ENCODE measurements around the gene ANKRD12. TPM values are rescaled to one million over a fixed set of nuclear protein-coding genes. Genes with fewer than 3 reads are reported as not detected.
A peak's percentile ranks its signal among the peaks of the same experiment; 100 is the strongest.

The ANKRD12 gene
- polyA plus RNA-seq, 1 donor = 20.1 TPM

DNA sequence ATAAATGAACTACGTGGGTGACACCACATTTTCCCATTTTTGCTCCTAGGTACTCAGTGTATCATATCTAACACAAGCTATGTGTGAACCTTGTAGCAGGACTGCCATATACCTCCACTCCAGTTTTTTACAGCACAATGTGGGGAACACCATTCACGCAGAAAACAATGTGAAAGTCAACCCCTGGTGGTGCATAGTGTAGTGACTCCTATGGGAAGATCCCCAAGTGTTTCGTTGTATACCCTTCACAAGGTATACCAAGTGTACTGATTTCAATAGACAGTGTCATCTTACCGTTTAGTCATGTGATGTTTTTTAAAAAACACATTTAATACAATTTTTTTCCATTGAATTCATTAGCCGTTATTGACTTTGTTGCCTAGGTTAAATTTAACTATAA, 68.1 kb downstream of the ANKRD12 start:
- 80% methylated on average over 3 of the region's 5 CpGs for WGBS (ENCODE audit: insufficient coverage, low lambda C conversion rate)

DNA sequence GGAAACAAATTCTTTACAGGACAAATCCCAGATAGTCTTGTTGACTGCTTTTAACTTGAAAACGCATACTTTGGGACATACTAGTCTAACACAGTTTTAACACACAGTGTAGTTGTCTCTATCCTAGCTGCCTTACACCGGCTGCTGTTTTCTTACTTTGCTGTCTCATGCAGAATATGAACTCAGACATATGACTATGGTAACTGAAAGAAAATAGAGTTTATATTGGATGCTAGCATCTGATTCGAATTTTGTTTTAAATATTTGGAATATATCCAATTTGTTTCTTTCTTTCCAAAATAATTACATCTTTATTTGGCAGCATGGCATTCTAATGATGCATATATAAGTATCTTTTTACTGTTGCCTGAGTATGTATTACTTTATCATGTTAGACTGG, 69.8 kb downstream of the ANKRD12 start:
- WGBS (ENCODE audit: insufficient coverage, low lambda C conversion rate) = 83% methylated on average over 2 of the region's 3 CpGs
- Histone ChIP-seq H3K4me3 (ENCODE audit: low read length) (no peak overlapping the region), H3K36me3 (ENCODE audit: control insufficient read depth, insufficient read depth, low read length) (peaks cover 19% of the 10 kb centered on the region), H3K27ac (ENCODE audit: low read length) (no peak overlapping the region), H3K4me1 (ENCODE audit: control insufficient read depth, insufficient read depth, low read length) (no peaks in the 10 kb centered on the region), H3K9me3 (ENCODE audit: control insufficient read depth, low read depth, low read length) (no peaks in the 10 kb centered on the region), H3K27me3 (ENCODE audit: control insufficient read depth, insufficient read depth, low read length) (no peaks in the 10 kb centered on the region)
- DNase-seq = no peak

More for the DNA sequence above, 68.1 kb downstream of the ANKRD12 start:
- H3K4me3 ChIP-seq (ENCODE audit: low read length) = no peak overlapping the region
- H3K27me3 ChIP-seq (ENCODE audit: control insufficient read depth, insufficient read depth, low read length) = no peaks in the 10 kb centered on the region
- H3K36me3 ChIP-seq (ENCODE audit: control insufficient read depth, insufficient read depth, low read length) = peaks cover 15% of the 10 kb centered on the region
- no peaks in the 10 kb centered on the region for H3K9me3 ChIP-seq (ENCODE audit: control insufficient read depth, low read depth, low read length)
- DNase-seq = no peak
- H3K27ac ChIP-seq (ENCODE audit: low read length) = no peak overlapping the region
- no peaks in the 10 kb centered on the region for H3K4me1 ChIP-seq (ENCODE audit: control insufficient read depth, insufficient read depth, low read length)

DNA sequence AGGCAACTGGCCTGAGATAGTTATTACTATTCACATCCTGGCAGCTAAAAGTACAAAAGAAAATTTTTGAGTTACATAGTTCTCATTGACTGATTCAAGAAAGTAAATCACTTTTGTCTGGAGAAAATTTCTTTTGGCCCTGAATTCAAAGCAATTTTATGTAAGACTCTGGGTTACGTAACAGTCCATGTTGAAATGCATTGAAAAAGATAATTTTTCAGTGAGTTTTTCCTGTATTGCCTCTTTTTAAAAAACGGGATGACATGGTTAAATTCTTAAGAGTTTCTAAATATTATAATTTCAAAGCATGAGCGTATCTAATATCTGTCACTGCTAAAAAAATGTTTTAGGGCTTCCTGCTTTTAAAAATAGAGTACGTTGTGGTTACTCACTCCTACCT, 72.7 kb downstream of the ANKRD12 start:
- Histone ChIP-seq H3K9me3 (ENCODE audit: control insufficient read depth, low read depth, low read length) (no peaks in the 10 kb centered on the region), H3K4me3 (ENCODE audit: low read length) (no peak overlapping the region), H3K36me3 (ENCODE audit: control insufficient read depth, insufficient read depth, low read length) (peaks cover 22% of the 10 kb centered on the region), H3K27ac (ENCODE audit: low read length) (no peak overlapping the region), H3K27me3 (ENCODE audit: control insufficient read depth, insufficient read depth, low read length) (no peaks in the 10 kb centered on the region), H3K4me1 (ENCODE audit: control insufficient read depth, insufficient read depth, low read length) (no peaks in the 10 kb centered on the region)
- no peak for DNase-seq
- 96% methylated on average over 4 of the region's 4 CpGs for WGBS (ENCODE audit: insufficient coverage, low lambda C conversion rate)

DNA sequence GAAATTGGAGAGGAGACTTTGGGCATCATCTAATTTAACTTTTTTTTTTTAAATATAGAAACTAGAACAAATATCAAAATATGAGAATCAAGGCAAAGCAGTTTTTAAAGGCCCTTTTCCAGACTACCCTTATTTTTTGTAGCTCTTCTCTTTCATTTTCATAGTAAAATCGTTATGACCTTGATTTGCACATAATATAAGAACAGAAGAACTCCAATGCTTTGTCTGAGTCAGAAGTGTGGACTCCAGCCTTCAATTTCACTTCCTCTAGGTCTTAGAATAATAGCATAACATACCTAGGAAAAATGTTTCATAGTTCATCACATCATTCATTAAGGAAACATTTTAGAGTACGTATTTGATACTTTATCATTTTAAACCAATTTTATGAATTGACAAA, 74.4 kb downstream of the ANKRD12 start:
- peaks cover 32% of the 10 kb centered on the region for H3K36me3 ChIP-seq (ENCODE audit: control insufficient read depth, insufficient read depth, low read length)
- H3K27me3 ChIP-seq (ENCODE audit: control insufficient read depth, insufficient read depth, low read length) = no peaks in the 10 kb centered on the region
- no peak for DNase-seq
- 100% methylated on average over 2 of the region's 2 CpGs for WGBS (ENCODE audit: insufficient coverage, low lambda C conversion rate)
- no peak overlapping the region for H3K4me3 ChIP-seq (ENCODE audit: low read length)
- H3K9me3 ChIP-seq (ENCODE audit: control insufficient read depth, low read depth, low read length) = no peaks in the 10 kb centered on the region
- H3K27ac ChIP-seq (ENCODE audit: low read length) = no peak overlapping the region
- no peaks in the 10 kb centered on the region for H3K4me1 ChIP-seq (ENCODE audit: control insufficient read depth, insufficient read depth, low read length)

DNA sequence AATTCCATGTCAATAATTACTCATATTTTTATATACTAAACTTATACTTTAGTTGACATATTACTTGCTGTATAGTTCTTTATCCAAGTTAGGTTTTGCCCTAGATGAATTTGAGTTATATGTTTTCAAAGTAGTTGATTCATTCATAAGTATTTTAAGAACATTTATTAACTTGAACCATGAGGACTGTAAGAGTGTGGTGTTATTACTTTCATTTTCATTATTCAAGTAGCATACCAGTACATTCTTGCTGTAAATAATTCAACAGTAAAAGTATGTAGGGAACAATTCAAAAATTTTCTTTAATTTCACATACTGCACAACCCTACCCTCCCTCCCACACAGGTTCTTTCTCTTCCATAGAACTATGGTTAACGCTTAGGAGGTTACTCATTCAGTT, 75.4 kb downstream of the ANKRD12 start:
- Histone ChIP-seq H3K36me3 (ENCODE audit: control insufficient read depth, insufficient read depth, low read length) (peaks cover 39% of the 10 kb centered on the region), H3K27me3 (ENCODE audit: control insufficient read depth, insufficient read depth, low read length) (no peaks in the 10 kb centered on the region), H3K4me3 (ENCODE audit: low read length) (no peak overlapping the region), H3K4me1 (ENCODE audit: control insufficient read depth, insufficient read depth, low read length) (no peaks in the 10 kb centered on the region), H3K27ac (ENCODE audit: low read length) (no peak overlapping the region), H3K9me3 (ENCODE audit: control insufficient read depth, low read depth, low read length) (no peaks in the 10 kb centered on the region)
- WGBS (ENCODE audit: insufficient coverage, low lambda C conversion rate) = 100% methylated on average over 1 of the region's 1 CpG
- DNase-seq = no peak

DNA sequence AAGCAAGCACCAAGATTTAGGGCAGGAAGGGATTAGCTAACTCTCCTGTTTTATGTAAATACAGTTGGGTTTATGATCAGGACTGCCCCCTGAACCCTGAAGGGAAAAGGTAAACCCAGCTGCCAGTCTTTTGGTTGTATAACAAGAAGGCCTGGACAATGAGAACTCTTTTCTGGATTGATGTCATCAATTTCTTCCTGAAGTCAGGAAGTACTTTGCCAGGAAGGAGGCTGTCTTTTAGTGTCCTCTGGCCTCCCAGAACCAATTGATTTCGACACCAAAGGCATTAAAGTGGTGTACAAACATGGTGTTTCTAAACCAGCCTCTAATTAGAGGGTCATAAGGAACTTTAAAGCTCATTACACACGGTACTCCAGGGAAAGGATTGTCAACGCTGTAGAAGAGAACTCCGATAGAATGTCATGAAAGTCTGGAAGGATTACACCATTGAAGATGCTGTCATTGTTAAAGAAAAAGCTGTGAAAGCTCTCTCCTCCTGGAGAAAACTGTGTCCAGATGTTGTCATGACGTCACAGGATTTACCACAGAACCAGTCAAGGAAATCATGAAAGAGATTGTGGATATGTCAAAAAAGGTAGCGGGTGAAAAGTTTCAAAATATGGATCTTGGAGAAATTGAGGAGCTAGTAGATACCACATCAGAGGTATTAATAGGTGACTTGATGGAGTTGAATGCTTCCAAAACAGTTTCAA, 78.8 kb downstream of the ANKRD12 start:
- peak in 1 of 2 donors; percentile 27 for DNase-seq
- Histone ChIP-seq H3K36me3 (ENCODE audit: control insufficient read depth, insufficient read depth, low read length) (peaks cover 46% of the 10 kb centered on the region), H3K4me3 (ENCODE audit: low read length) (no peak overlapping the region), H3K27me3 (ENCODE audit: control insufficient read depth, insufficient read depth, low read length) (no peaks in the 10 kb centered on the region), H3K27ac (ENCODE audit: low read length) (no peak overlapping the region), H3K4me1 (ENCODE audit: control insufficient read depth, insufficient read depth, low read length) (no peaks in the 10 kb centered on the region), H3K9me3 (ENCODE audit: control insufficient read depth, low read depth, low read length) (no peaks in the 10 kb centered on the region)
- 100% methylated on average over 2 of the region's 6 CpGs for WGBS (ENCODE audit: insufficient coverage, low lambda C conversion rate)

DNA sequence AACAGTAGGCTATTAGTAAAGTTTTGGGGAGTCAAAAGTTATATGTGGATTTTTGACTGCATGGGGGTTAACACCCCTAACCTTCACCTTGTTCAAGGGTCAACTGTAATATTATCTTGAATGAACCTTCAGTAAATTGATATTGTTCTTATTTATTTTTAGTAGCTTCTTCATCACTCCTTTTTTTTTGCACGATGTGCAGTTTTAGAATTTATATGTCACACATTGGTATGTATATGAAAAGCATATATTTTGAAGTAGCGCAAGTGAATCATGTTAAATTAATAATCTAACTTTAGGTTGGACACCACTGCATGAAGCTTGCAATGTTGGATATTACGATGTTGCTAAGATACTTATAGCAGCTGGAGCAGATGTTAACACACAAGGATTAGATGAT, 79.9 kb downstream of the ANKRD12 start:
- Histone ChIP-seq H3K4me1 (ENCODE audit: control insufficient read depth, insufficient read depth, low read length) (no peaks in the 10 kb centered on the region), H3K36me3 (ENCODE audit: control insufficient read depth, insufficient read depth, low read length) (peaks cover 51% of the 10 kb centered on the region), H3K27me3 (ENCODE audit: control insufficient read depth, insufficient read depth, low read length) (no peaks in the 10 kb centered on the region), H3K9me3 (ENCODE audit: control insufficient read depth, low read depth, low read length) (no peaks in the 10 kb centered on the region), H3K4me3 (ENCODE audit: low read length) (no peak overlapping the region), H3K27ac (ENCODE audit: low read length) (no peak overlapping the region)
- no peak for DNase-seq
- WGBS (ENCODE audit: insufficient coverage, low lambda C conversion rate) = 100% methylated on average over 2 of the region's 3 CpGs

DNA sequence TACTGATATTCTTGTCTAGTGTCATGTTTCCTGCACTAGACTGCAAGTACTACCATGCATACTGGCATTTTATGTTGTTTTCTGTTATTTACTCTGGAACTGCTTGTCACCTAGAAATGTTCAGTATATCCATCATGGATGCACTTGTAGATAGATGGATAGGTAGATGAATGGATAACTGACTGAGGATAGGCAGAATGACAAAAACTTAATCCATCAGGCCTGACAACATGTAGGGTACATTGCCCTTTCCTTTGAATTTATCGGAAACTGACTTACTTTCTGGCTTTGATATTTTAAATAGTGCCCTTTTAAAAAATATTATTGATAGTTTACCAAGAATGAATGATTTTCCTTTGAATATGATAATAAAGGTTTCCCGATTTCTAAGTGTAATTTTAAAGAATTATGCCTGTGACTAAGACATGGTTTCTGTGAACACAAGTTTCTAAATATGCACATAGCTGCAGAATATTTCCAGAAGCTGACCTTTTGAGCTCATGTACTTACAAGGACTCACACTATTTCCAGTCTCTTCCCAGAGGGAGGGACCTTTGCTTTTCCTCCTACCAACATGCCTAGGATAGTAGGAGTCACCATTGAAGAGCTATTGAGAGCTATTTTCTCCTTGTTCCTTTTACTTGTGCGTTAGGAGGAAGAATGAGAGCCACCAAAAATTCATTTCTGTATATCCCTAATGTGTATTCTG, 81.3 kb downstream of the ANKRD12 start:
- no peak for DNase-seq
- no peak overlapping the region for H3K27ac ChIP-seq (ENCODE audit: low read length)
- 100% methylated on average over 2 of the region's 3 CpGs for WGBS (ENCODE audit: insufficient coverage, low lambda C conversion rate)
- H3K9me3 ChIP-seq (ENCODE audit: control insufficient read depth, low read depth, low read length) = no peaks in the 10 kb centered on the region
- H3K27me3 ChIP-seq (ENCODE audit: control insufficient read depth, insufficient read depth, low read length) = no peaks in the 10 kb centered on the region
- H3K4me3 ChIP-seq (ENCODE audit: low read length) = no peak overlapping the region
- H3K4me1 ChIP-seq (ENCODE audit: control insufficient read depth, insufficient read depth, low read length) = no peaks in the 10 kb centered on the region
- H3K36me3 ChIP-seq (ENCODE audit: control insufficient read depth, insufficient read depth, low read length) = peaks cover 52% of the 10 kb centered on the region

DNA sequence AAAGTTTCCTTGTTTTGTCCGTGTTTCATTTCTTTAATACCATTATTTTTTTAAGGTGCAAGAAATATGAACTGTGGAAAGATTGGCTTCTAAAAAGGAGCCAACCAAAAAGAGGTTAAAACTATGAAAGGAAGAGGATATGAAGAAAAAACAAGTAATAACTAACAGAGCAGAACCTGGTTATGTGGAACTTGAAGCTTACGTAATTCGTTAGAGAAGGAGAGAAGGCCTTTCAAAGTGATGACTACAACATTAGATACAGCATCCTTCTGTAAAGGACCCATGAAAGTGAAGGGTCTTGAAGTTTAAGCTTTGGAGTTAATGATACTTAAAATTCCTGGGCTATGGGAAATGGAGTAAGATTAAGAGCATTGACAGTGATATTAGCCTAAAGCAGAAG, 84.5 kb downstream of the ANKRD12 start:
- Histone ChIP-seq H3K4me1 (ENCODE audit: control insufficient read depth, insufficient read depth, low read length) (no peaks in the 10 kb centered on the region), H3K4me3 (ENCODE audit: low read length) (no peak overlapping the region), H3K27ac (ENCODE audit: low read length) (no peak overlapping the region), H3K36me3 (ENCODE audit: control insufficient read depth, insufficient read depth, low read length) (peaks cover 45% of the 10 kb centered on the region), H3K9me3 (ENCODE audit: control insufficient read depth, low read depth, low read length) (no peaks in the 10 kb centered on the region), H3K27me3 (ENCODE audit: control insufficient read depth, insufficient read depth, low read length) (no peaks in the 10 kb centered on the region)
- 100% methylated on average over 1 of the region's 3 CpGs for WGBS (ENCODE audit: insufficient coverage, low lambda C conversion rate)
- DNase-seq = no peak

DNA sequence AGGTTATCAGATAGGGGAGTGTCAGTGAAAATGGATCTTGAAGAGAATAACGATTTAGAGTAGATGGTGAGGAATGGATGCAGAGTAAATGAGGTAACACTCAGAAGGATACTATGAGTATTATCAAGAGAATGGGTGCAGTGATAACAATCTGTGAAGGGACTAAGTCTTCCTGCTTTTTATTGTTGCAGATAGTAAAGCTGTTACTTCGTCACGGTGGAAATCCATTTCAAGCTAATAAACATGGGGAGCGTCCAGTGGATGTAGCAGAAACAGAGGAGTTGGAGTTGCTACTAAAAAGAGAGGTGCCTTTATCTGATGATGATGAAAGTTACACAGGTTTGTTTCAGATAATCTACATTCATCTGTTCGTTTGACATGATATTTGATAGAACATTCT, 85.1 kb downstream of the ANKRD12 start:
- peaks cover 44% of the 10 kb centered on the region for H3K36me3 ChIP-seq (ENCODE audit: control insufficient read depth, insufficient read depth, low read length)
- WGBS (ENCODE audit: insufficient coverage, low lambda C conversion rate) = 100% methylated on average over 2 of the region's 5 CpGs
- H3K4me3 ChIP-seq (ENCODE audit: low read length) = no peak overlapping the region
- no peaks in the 10 kb centered on the region for H3K9me3 ChIP-seq (ENCODE audit: control insufficient read depth, low read depth, low read length)
- H3K27ac ChIP-seq (ENCODE audit: low read length) = no peak overlapping the region
- no peak for DNase-seq
- no peaks in the 10 kb centered on the region for H3K4me1 ChIP-seq (ENCODE audit: control insufficient read depth, insufficient read depth, low read length)
- H3K27me3 ChIP-seq (ENCODE audit: control insufficient read depth, insufficient read depth, low read length) = no peaks in the 10 kb centered on the region

DNA sequence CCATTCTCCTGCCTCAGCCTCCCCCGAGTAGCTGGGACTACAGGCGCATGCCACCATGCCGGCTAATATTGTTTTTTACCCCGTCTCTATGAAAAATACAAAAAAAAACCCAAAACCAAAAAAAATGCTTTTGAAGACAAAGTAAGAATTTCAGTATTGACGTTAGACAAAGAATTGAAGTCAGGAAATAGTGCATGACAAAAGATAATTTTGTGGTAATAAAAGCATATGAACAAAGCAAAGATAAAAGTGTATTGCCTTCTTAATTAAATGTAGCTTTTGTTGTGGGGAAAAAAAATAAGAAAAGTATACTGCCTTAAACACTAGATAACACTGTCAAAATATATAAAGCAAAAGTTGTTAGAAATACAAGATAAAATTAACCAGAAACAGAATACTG, 86.8 kb downstream of the ANKRD12 start:
- Histone ChIP-seq H3K36me3 (ENCODE audit: control insufficient read depth, insufficient read depth, low read length) (peaks cover 40% of the 10 kb centered on the region), H3K9me3 (ENCODE audit: control insufficient read depth, low read depth, low read length) (no peaks in the 10 kb centered on the region), H3K27me3 (ENCODE audit: control insufficient read depth, insufficient read depth, low read length) (no peaks in the 10 kb centered on the region), H3K4me3 (ENCODE audit: low read length) (no peak overlapping the region), H3K4me1 (ENCODE audit: control insufficient read depth, insufficient read depth, low read length) (no peaks in the 10 kb centered on the region), H3K27ac (ENCODE audit: low read length) (no peak overlapping the region)
- 100% methylated on average over 2 of the region's 5 CpGs for WGBS (ENCODE audit: insufficient coverage, low lambda C conversion rate)
- no peak for DNase-seq

Measured in large intestine (tissue), 3 donors.